HepG2 (cell line): ENCODE measurements around the gene PIK3CA. TPM values are rescaled to one million over a fixed set of nuclear protein-coding genes. Genes with fewer than 3 reads are reported as not detected.

Source experiments
- AFF4 ChIP-seq: sonication (generic); formaldehyde crosslinking; IDR thresholded peaks from 2 replicates; pipeline ENCODE4 v1.4.0; 2020; ENCODE audit warnings: missing genetic modification reagents
- ARNT ChIP-seq: fragments of 450-650 bp; IDR thresholded peaks from 2 replicates; pipeline ENCODE4 v1.6.1; 2017
- EED ChIP-seq: sonication (generic); formaldehyde crosslinking; IDR thresholded peaks from 2 replicates; pipeline ENCODE4 v1.5.0; 2020; ENCODE audit warnings: mild to moderate bottlenecking, missing genetic modification reagents
- FOSL2 ChIP-seq: sonication (generic); formaldehyde crosslinking; IDR thresholded peaks from 2 replicates; pipeline ENCODE4 v1.4.0; 2020; ENCODE audit warnings: missing genetic modification reagents
- FOXP1 ChIP-seq, 2 experiments: fragments of 450-650 bp in 1 of 2; IDR thresholded peaks; 2 replicates each; pipeline ENCODE4 v1.6.1; 2017 to 2018; ENCODE audit warnings: antibody characterized with exemption in 1 of 2
- HMGXB4 ChIP-seq, 2 experiments: sonication (generic) in 1 of 2; formaldehyde crosslinking in 1 of 2; IDR thresholded peaks; 2 replicates each; pipeline versions ENCODE4 v1.4.0 to v1.6.1; 2018 to 2020; ENCODE audit warnings: missing genetic modification reagents in 2 of 2, borderline replicate concordance in 1 of 2, low read depth in 1 of 2, mild to moderate bottlenecking in 1 of 2, missing biosample characterization in 1 of 2
- JARID2 ChIP-seq: sonication (generic); formaldehyde crosslinking; IDR thresholded peaks from 2 replicates; pipeline ENCODE4 v1.8.1; 2023; ENCODE audit warnings: missing genetic modification reagents, inconsistent platforms; ENCODE audit not compliant: insufficient replicate concordance
- MIXL1 ChIP-seq: IDR thresholded peaks from 2 replicates; pipeline ENCODE4 v1.6.1; 2016
- MLX ChIP-seq: IDR thresholded peaks from 2 replicates; pipeline ENCODE4 v1.6.1; 2016
- MYPOP ChIP-seq: sonication (generic); formaldehyde crosslinking; IDR thresholded peaks from 2 replicates; pipeline ENCODE4 v1.8.1; 2023; ENCODE audit warnings: mild to moderate bottlenecking, moderate library complexity, missing genetic modification reagents
- NCOR1 ChIP-seq: fragments of 200-600 bp; sonication (generic); IDR thresholded peaks from 2 replicates; pipeline ENCODE4 v1.7.0; 2017; ENCODE audit warnings: antibody characterized with exemption, low read length, borderline replicate concordance
- SRSF1 ChIP-seq: fragments of 200-400 bp; formaldehyde crosslinking; optimal IDR thresholded peaks from 2 replicates; pipeline ENCODE3; 2017; ENCODE audit warnings: mild to moderate bottlenecking, low read depth, low read length, moderate library complexity
- THAP9 ChIP-seq: sonication (generic); formaldehyde crosslinking; IDR thresholded peaks from 2 replicates; pipeline ENCODE4; 2020; ENCODE audit warnings: missing genetic modification reagents, mild to moderate bottlenecking, borderline replicate concordance
- TSC22D2 ChIP-seq: sonication (generic); formaldehyde crosslinking; IDR thresholded peaks from 2 replicates; pipeline ENCODE4 v1.5.1; 2020; ENCODE audit warnings: missing genetic modification reagents, mild to moderate bottlenecking, borderline replicate concordance
- ZMAT3 ChIP-seq: sonication (generic); formaldehyde crosslinking; conservative IDR thresholded peaks from 2 replicates; pipeline ENCODE4 v1.7.0; 2021; ENCODE audit warnings: missing genetic modification reagents
- ZNF101 ChIP-seq: sonication (generic); formaldehyde crosslinking; IDR thresholded peaks from 2 replicates; pipeline ENCODE4 v1.4.0; 2020; ENCODE audit warnings: mild to moderate bottlenecking, low read depth, missing genetic modification reagents, borderline replicate concordance
- ZNF232 ChIP-seq: sonication (generic); formaldehyde crosslinking; IDR thresholded peaks from 2 replicates; pipeline ENCODE4 v1.4.0; 2020; ENCODE audit warnings: missing genetic modification reagents, borderline replicate concordance
- ZNF256 ChIP-seq: sonication (generic); formaldehyde crosslinking; conservative IDR thresholded peaks from 2 replicates; pipeline ENCODE4 v1.4.0; 2020; ENCODE audit warnings: missing genetic modification reagents
- ZNF547 ChIP-seq: sonication (generic); formaldehyde crosslinking; IDR thresholded peaks from 2 replicates; pipeline ENCODE4 v1.5.1; 2020; ENCODE audit warnings: mild to moderate bottlenecking, missing genetic modification reagents
- polyA plus RNA-seq, 8 experiments: library from polyadenylated mRNA; depleted of rRNA in 3 of 8; stranded (reverse) in 7 of 8; unstranded in 1 of 8; fragments of >200 nt; fragmentation: Illumina TruSeq in 4 of 8; extraction: Trizol in 4 of 8; gene quantifications; 2 replicates each; pipeline versions ENCODE4 v1.2.1 to v1.2.3, GENCODE V29; 2011 to 2016; ENCODE audit warnings: low read depth in 4 of 8, missing spikeins in 1 of 8, mixed read lengths in 1 of 8; ENCODE audit not compliant: insufficient read depth in 1 of 8
- total RNA-seq, 5 experiments: library from RNA; depleted of rRNA; stranded (reverse); fragments of >200 nt; fragmentation: Illumina TruSeq; extraction: Trizol; gene quantifications; 2 replicates each; pipeline ENCODE4 v1.2.3, GENCODE V29; 2016; ENCODE audit warnings: low read depth in 1 of 5

The PIK3CA gene
- total and polyA plus RNA-seq, 2 of the 13 experiments (the other 11 are each of a cell fraction or from before 2014, with no cell fraction given), result 5.7 to 11.4 TPM

- no peak for TF ChIP-seq MLX (CRISPR knock-in tag)
- TF ChIP-seq SRSF1, result no peak
- TF ChIP-seq FOSL2, result no peak
- TF ChIP-seq MYPOP, result no peak; the same call in 1 of the 2 replicates
- TF ChIP-seq JARID2, result no peak
- TF ChIP-seq ZNF101 (CRISPR knock-in tag), result no peak
- TF ChIP-seq ZMAT3 (CRISPR knock-in tag), result no peak
- TF ChIP-seq AFF4 (CRISPR knock-in tag), result no peak
- no peak for TF ChIP-seq ZNF547 (CRISPR knock-in tag)
- no peak for TF ChIP-seq EED (CRISPR knock-in tag)
- no peak for TF ChIP-seq ARNT
- no peak for TF ChIP-seq THAP9 (CRISPR knock-in tag)
- no peak for TF ChIP-seq TSC22D2 (CRISPR knock-in tag)
- TF ChIP-seq ZNF256, result no peak
- TF ChIP-seq HMGXB4 (CRISPR knock-in tag; IDR thresholded peaks at IDR 0.05; ENCODE audit: borderline replicate concordance in 1 of 2, low read depth in 1 of 2), result peak in 1 of 2 experiments; percentile 40; a peak in 2 of 4 replicates
- TF ChIP-seq NCOR1, result no peak
- TF ChIP-seq FOXP1 (IDR thresholded peaks at IDR 0.05), result no peak
- no peak for TF ChIP-seq FOXP1 (CRISPR knock-in tag; IDR thresholded peaks at IDR 0.05)
- TF ChIP-seq ZNF232 (CRISPR knock-in tag), result no peak
- TF ChIP-seq MIXL1 (CRISPR knock-in tag), result no peak
These were observed 654 bp downstream of the PIK3CA start (continued) for GRCh38 chr3:179148616-179149405.
